Prostate gland (tissue), 2 donors: ENCODE measurements around the gene PRKAB1.

Source experiments
- POLR2A ChIP-seq: fragments of 450-650 bp; IDR thresholded peaks from one replicate; pipeline ENCODE4 v1.6.1; 2016; ENCODE audit warnings: antibody characterized with exemption, mild to moderate bottlenecking
- POLR2AphosphoS5 ChIP-seq: sonication (generic); formaldehyde crosslinking; IDR thresholded peaks from one replicate; pipeline ENCODE4 v1.6.1; 2017; ENCODE audit warnings: antibody characterized with exemption
- TF ChIP-seq, protein P1 (sequence below), 4 experiments: fragments of 200-600 bp in 2 of 4; fragments of 450-650 bp in 2 of 4; sonication (generic) in 2 of 4; IDR thresholded peaks; 1 replicate in 3 of 4; 2 replicates in 1 of 4; pipeline ENCODE4 v1.5.1; 2016 to 2019; ENCODE audit warnings: antibody characterized with exemption in 4 of 4, mild to moderate bottlenecking in 2 of 4, moderate library complexity in 2 of 4

DNA sequence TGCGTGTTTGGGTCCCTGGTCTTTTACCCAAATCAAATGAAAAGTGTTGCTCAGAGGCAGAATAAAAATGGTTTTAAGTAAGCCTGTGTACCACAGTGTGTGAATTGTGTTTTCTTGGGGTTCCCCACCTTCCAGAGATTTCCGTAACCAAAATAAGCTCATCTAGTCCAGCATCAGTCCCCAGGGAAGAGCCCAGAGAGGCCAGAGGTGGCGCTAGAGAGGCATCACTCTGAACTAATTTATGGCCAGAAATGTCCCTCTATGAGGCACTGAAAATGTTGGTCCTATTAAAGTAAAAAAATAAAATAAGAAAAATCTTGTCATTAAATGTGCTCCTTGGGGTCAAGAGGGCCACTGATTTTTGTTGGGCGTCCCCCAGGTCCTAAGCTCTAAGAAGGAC, 24.9 kb upstream of the PRKAB1 start:
- TF ChIP-seq, protein P1, sequence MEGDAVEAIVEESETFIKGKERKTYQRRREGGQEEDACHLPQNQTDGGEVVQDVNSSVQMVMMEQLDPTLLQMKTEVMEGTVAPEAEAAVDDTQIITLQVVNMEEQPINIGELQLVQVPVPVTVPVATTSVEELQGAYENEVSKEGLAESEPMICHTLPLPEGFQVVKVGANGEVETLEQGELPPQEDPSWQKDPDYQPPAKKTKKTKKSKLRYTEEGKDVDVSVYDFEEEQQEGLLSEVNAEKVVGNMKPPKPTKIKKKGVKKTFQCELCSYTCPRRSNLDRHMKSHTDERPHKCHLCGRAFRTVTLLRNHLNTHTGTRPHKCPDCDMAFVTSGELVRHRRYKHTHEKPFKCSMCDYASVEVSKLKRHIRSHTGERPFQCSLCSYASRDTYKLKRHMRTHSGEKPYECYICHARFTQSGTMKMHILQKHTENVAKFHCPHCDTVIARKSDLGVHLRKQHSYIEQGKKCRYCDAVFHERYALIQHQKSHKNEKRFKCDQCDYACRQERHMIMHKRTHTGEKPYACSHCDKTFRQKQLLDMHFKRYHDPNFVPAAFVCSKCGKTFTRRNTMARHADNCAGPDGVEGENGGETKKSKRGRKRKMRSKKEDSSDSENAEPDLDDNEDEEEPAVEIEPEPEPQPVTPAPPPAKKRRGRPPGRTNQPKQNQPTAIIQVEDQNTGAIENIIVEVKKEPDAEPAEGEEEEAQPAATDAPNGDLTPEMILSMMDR (IDR thresholded peaks at IDR 0.05), result no peak
- TF ChIP-seq POLR2A, result no peak
- no peak for TF ChIP-seq POLR2AphosphoS5
